Transverse colon (tissue), 4 donors: Measurements from ENCODE around the gene ADIPOR2. TPM values are rescaled to one million over a fixed set of nuclear protein-coding genes. Genes with fewer than 3 reads are reported as not detected.
"Not testable (repeated sequence)": the region's sequence is repeated elsewhere in the genome, so short reads cannot be mapped to it uniquely, and the experiment has no call there.

Experiments used
- DNase-seq: peaks from one replicate; pipeline ENCODE4 v3.0.0-alpha.2; 2019
- H3K27ac ChIP-seq, 4 donors: fragments of 200-600 bp; sonication (generic); 2 replicates each; pipeline ENCODE4 v1.5.1; 2016 to 2018; ENCODE audit warnings: inconsistent platforms in 4 of 4
- H3K27me3 ChIP-seq: fragments of 200-600 bp; sonication (generic); 2 replicates; pipeline ENCODE4 v1.5.1; 2017; ENCODE audit warnings: inconsistent platforms
- H3K36me3 ChIP-seq, 4 donors: fragments of 200-600 bp; sonication (generic); 2 replicates each; pipeline ENCODE4 v1.5.1; 2017 to 2019; ENCODE audit warnings: inconsistent platforms in 4 of 4
- H3K4me1 ChIP-seq, 4 donors: fragments of 200-600 bp; sonication (generic); 2 replicates each; pipeline ENCODE4 v1.5.1; 2017 to 2020; ENCODE audit warnings: inconsistent platforms in 4 of 4
- H3K4me3 ChIP-seq, 4 donors: fragments of 200-600 bp; sonication (generic); 1 replicate in 1 of 4; 2 replicates in 3 of 4; pipeline versions ENCODE4 v1.5.1 to v1.6.1; 2017 to 2019; ENCODE audit warnings: inconsistent platforms in 4 of 4
- H3K9me3 ChIP-seq, 2 donors: fragments of 200-600 bp; sonication (generic); 2 replicates each; pipeline ENCODE4 v1.5.1; 2017 to 2019; ENCODE audit warnings: inconsistent platforms in 2 of 2
- CTCF ChIP-seq, 5 experiments: fragments of 200-600 bp in 3 of 5; fragments of 450-650 bp in 2 of 5; sonication (generic) in 3 of 5; IDR thresholded peaks; 1 replicate in 2 of 5; 2 replicates in 3 of 5; pipeline ENCODE4 v1.5.1; 2016 to 2017; ENCODE audit warnings: antibody characterized with exemption in 5 of 5, inconsistent platforms in 3 of 5, mild to moderate bottlenecking in 2 of 5, moderate library complexity in 1 of 5
- EP300 ChIP-seq: sonication (generic); formaldehyde crosslinking; IDR thresholded peaks from one replicate; pipeline ENCODE4 v1.6.1; 2017; ENCODE audit warnings: antibody characterized with exemption, low read depth
- POLR2A ChIP-seq: fragments of 450-650 bp; IDR thresholded peaks from one replicate; pipeline ENCODE4 v1.6.1; 2016; ENCODE audit warnings: antibody characterized with exemption, mild to moderate bottlenecking, moderate library complexity
- POLR2AphosphoS5 ChIP-seq, 3 donors: sonication (generic); formaldehyde crosslinking; IDR thresholded peaks; one replicate each; pipeline ENCODE4 v1.6.1; 2016; ENCODE audit warnings: antibody characterized with exemption in 3 of 3
- WGBS, 2 donors: methylation state at CpG; one replicate each; pipeline ENCODE4 v1.1.5; 2018; ENCODE audit warnings: low coverage in 1 of 2; 5-methylcytosine and 5-hydroxymethylcytosine counted together
- in situ Hi-C, 4 donors: fragments of 200-750 bp; cut with MboI; loops; one replicate each; pipeline versions ENCODE4 v1.15.0 to v1.15.1; 2017; ENCODE audit warnings: low sequenced_read_pairs in 3 of 4, low pct_ligation_motif_present in 1 of 4, low pct_unique_long_range_greater_than_20kb in 1 of 4
- intact Hi-C: fragments of 100-400 bp; cut with DNase I; formaldehyde crosslinking; loops from one replicate; pipeline ENCODE4 v1.15.1; 2023; ENCODE audit warnings: low total_unique reads
- total RNA-seq, 4 donors: library from RNA; depleted of rRNA; stranded (reverse); fragments of >200 nt; gene quantifications; one replicate each; pipeline ENCODE4 v1.1.0, GENCODE V29; 2016

The ADIPOR2 gene
- total RNA-seq, 4 donors from 2014 or later: 27.9 to 74.2 (median 52.1) TPM

GRCh38 chr12:1703771-1704722 lies 13.2 kb downstream of the ADIPOR2 start:
- intact Hi-C loops (no loop called here), in situ Hi-C loops (no loop called here)
- Histone ChIP-seq H3K9me3 (no peaks in the 10 kb centered on the region), H3K27me3 (no peaks in the 10 kb centered on the region), H3K4me1 (peaks cover 0 to 53% (median 18%) of the 10 kb centered on the region in 4 donors), H3K4me3 (no peak overlapping the region), H3K27ac (no peak overlapping the region), H3K36me3 (no peaks in the 10 kb centered on the region)
- no peak for DNase-seq
- no peak for TF ChIP-seq POLR2A
- no peak for TF ChIP-seq EP300
- TF ChIP-seq POLR2AphosphoS5 (IDR thresholded peaks at IDR 0.05): no peak
- no peak for TF ChIP-seq CTCF (IDR thresholded peaks at IDR 0.05)
- 67 to 69% methylated on average over 2 to 3 of the region's 3 CpGs for WGBS, 2 donors

- no peak overlapping the region for H3K27ac ChIP-seq
- H3K4me3 ChIP-seq: no peak overlapping the region
- H3K36me3 ChIP-seq: no peaks in the 10 kb centered on the region
- WGBS, 2 donors: 78 to 86% methylated on average over 3 of the region's 3 CpGs
- intact Hi-C loops: no loop called here
- no peaks in the 10 kb centered on the region for H3K9me3 ChIP-seq
- H3K27me3 ChIP-seq: no peaks in the 10 kb centered on the region
- in situ Hi-C loops: no loop called here
- H3K4me1 ChIP-seq: peaks cover 0 to 59% (median 18%) of the 10 kb centered on the region in 4 donors
- no peak for TF ChIP-seq POLR2AphosphoS5 (IDR thresholded peaks at IDR 0.05)
- TF ChIP-seq EP300: no peak
- TF ChIP-seq CTCF (IDR thresholded peaks at IDR 0.05): no peak
- no peak for TF ChIP-seq POLR2A
- DNase-seq: no peak
Measured at GRCh38 chr12:1705774-1706631, 15.1 kb downstream of the ADIPOR2 start.

GRCh38 chr12:1706632-1706980 lies 15.7 kb downstream of the ADIPOR2 start:
- intact Hi-C loops (no loop called here), in situ Hi-C loops (no loop called here)
- no peak overlapping the region for H3K27ac ChIP-seq
- WGBS, 2 donors: 33 to 45% methylated on average over 1 of the region's 1 CpG
- no peaks in the 10 kb centered on the region for H3K9me3 ChIP-seq
- H3K27me3 ChIP-seq: no peaks in the 10 kb centered on the region
- no peak overlapping the region for H3K4me3 ChIP-seq
- TF ChIP-seq POLR2A (no peak), EP300 (no peak), POLR2AphosphoS5 (IDR thresholded peaks at IDR 0.05) (no peak), CTCF (IDR thresholded peaks at IDR 0.05) (no peak)
- H3K4me1 ChIP-seq: peaks cover 0 to 65% (median 18%) of the 10 kb centered on the region in 4 donors
- H3K36me3 ChIP-seq: no peaks in the 10 kb centered on the region
- no peak for DNase-seq

- Histone ChIP-seq H3K27me3 (no peaks in the 10 kb centered on the region), H3K9me3 (no peaks in the 10 kb centered on the region), H3K27ac (no peak overlapping the region), H3K36me3 (no peaks in the 10 kb centered on the region), H3K4me1 (peaks cover 0 to 69% (median 18%) of the 10 kb centered on the region in 4 donors), H3K4me3 (no peak overlapping the region)
- TF ChIP-seq CTCF (IDR thresholded peaks at IDR 0.05) (no peak), EP300 (no peak), POLR2AphosphoS5 (IDR thresholded peaks at IDR 0.05) (no peak), POLR2A (no peak)
- no peak for DNase-seq
- intact Hi-C loops (no loop called here), in situ Hi-C loops (no loop called here)
- 90 to 100% methylated on average over 1 of the region's 1 CpG for WGBS, 2 donors
Measured at GRCh38 chr12:1707051-1707450, 16.2 kb downstream of the ADIPOR2 start.

GRCh38 chr12:1709968-1710367 lies 19.1 kb downstream of the ADIPOR2 start:
- H3K4me3 ChIP-seq, H3K27me3 ChIP-seq, in situ Hi-C loops, H3K9me3 ChIP-seq, H3K27ac ChIP-seq, intact Hi-C loops, DNase-seq, H3K36me3 ChIP-seq: not testable (repeated sequence)
- H3K4me1 ChIP-seq: peaks cover 0 to 51% (median 16%) of the 10 kb centered on the region in 4 donors
- WGBS, 2 donors: 97 to 100% methylated on average over 1 to 5 of the region's 5 CpGs

- H3K4me3 ChIP-seq, intact Hi-C loops, H3K9me3 ChIP-seq, H3K36me3 ChIP-seq, H3K27me3 ChIP-seq, in situ Hi-C loops, H3K27ac ChIP-seq, DNase-seq: not testable (repeated sequence)
- 83 to 92% methylated on average over 6 to 8 of the region's 8 CpGs for WGBS, 2 donors
- peaks cover 0 to 46% (median 14%) of the 10 kb centered on the region in 4 donors for H3K4me1 ChIP-seq
Measured at GRCh38 chr12:1710870-1711269, 20.0 kb downstream of the ADIPOR2 start.
